GM18873 (cell line): ENCODE data around the gene SMAD9.
"Not testable (repeated sequence)": the region's sequence is repeated elsewhere in the genome, so short reads cannot be mapped to it uniquely, and the experiment has no call there.

Source experiments
- ATAC-seq: cut with Tn5 transposase; IDR thresholded peaks from one replicate; pipeline ENCODE4 v1.9.1; 2021; ENCODE audit warnings: mild to moderate bottlenecking, moderate library complexity, moderate number of reproducible peaks; ENCODE audit not compliant: unreplicated experiment, low FRiP score

Gene SMAD9

GRCh38 chr13:36912973-36913372 lies 7.1 kb downstream of the SMAD9 start:
- ATAC-seq: no peak

- no peak for ATAC-seq
These were observed 7.7 kb downstream of the SMAD9 start for GRCh38 chr13:36912369-36912768.

- ATAC-seq: no peak
These were observed 9.5 kb downstream of the SMAD9 start for GRCh38 chr13:36910545-36910944.

GRCh38 chr13:36907821-36908220 lies 12.2 kb downstream of the SMAD9 start:
- ATAC-seq: no peak

GRCh38 chr13:36907266-36907665 lies 12.8 kb downstream of the SMAD9 start:
- ATAC-seq: no peak

- no peak for ATAC-seq
These were observed 14.1 kb downstream of the SMAD9 start for GRCh38 chr13:36905944-36906343.

GRCh38 chr13:36903925-36904595 lies 16.0 kb downstream of the SMAD9 start:
- ATAC-seq: no peak

GRCh38 chr13:36897054-36897616 lies 22.9 kb downstream of the SMAD9 start:
- ATAC-seq: no peak

- no peak for ATAC-seq
These were observed 28.3 kb downstream of the SMAD9 start for GRCh38 chr13:36891752-36892151.

GRCh38 chr13:36888645-36889044 lies 31.4 kb downstream of the SMAD9 start:
- ATAC-seq: no peak

- ATAC-seq: no peak
These were observed 32.1 kb downstream of the SMAD9 start for GRCh38 chr13:36887758-36888521.

GRCh38 chr13:36885901-36886300 lies 34.1 kb downstream of the SMAD9 start:
- no peak for ATAC-seq

- ATAC-seq: no peak
These were observed 35.8 kb downstream of the SMAD9 start for GRCh38 chr13:36884235-36884634.

GRCh38 chr13:36883824-36884223 lies 36.2 kb downstream of the SMAD9 start:
- ATAC-seq: no peak

GRCh38 chr13:36883392-36883791 lies 36.6 kb downstream of the SMAD9 start:
- not testable (repeated sequence) for ATAC-seq

- ATAC-seq: no peak
These were observed 37.1 kb downstream of the SMAD9 start for GRCh38 chr13:36882829-36883390.

GRCh38 chr13:36880961-36881360 lies 39.1 kb downstream of the SMAD9 start:
- ATAC-seq: no peak

GRCh38 chr13:36879218-36879938 lies 40.7 kb downstream of the SMAD9 start:
- ATAC-seq: no peak

- ATAC-seq: no peak
These were observed 44.1 kb downstream of the SMAD9 start for GRCh38 chr13:36875961-36876360.

GRCh38 chr13:36875431-36875830 lies 44.6 kb downstream of the SMAD9 start:
- ATAC-seq: no peak

GRCh38 chr13:36872621-36873020 lies 47.4 kb downstream of the SMAD9 start:
- ATAC-seq: no peak
